Adrenal gland (tissue), 5 donors: Measurements from ENCODE around the gene GNAT1.
"Not testable (repeated sequence)": the region's sequence is repeated elsewhere in the genome, so short reads cannot be mapped to it uniquely, and the experiment has no call there.

Experiments used
- CTCF ChIP-seq, 6 experiments: fragments of 450-650 bp in 4 of 6; fragments of 200-600 bp in 2 of 6; sonication (generic) in 1 of 6; IDR thresholded peaks; 1 replicate in 5 of 6; 2 replicates in 1 of 6; pipeline versions ENCODE4 v1.5.1 to v1.8.0; 2016 to 2021; ENCODE audit warnings: antibody characterized with exemption in 6 of 6, mild to moderate bottlenecking in 2 of 6, moderate library complexity in 1 of 6
- POLR2A ChIP-seq, 2 donors: fragments of 450-650 bp; IDR thresholded peaks; one replicate each; pipeline ENCODE4 v1.6.1; 2017; ENCODE audit warnings: antibody characterized with exemption in 2 of 2, mild to moderate bottlenecking in 2 of 2, moderate library complexity in 1 of 2
- donor health status: DM: no; HTN: no; CAD: no.

DNA sequence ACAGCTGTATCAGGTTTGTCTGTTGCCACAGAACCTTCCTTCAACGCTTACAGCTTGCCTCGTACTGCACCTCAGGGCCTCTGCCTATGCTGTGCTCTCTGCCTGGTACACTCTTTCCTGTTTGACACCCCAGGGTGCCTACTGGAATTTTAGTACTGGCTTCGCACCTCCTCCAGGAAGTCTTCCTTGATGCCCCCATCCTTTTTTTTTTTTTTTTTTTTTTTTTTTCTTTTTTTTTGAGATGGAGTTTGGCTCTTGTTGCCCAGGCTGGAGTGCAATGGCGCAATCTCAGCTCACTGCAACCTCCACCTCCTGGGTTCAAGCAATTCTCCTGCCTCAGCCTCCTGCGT, 19.9 kb downstream of the GNAT1 start:
- TF ChIP-seq POLR2A, CTCF (IDR thresholded peaks at IDR 0.05): not testable (repeated sequence)
